Panc1 (cell line): ENCODE measurements around the gene RNASE11. TPM values are rescaled to one million over a fixed set of nuclear protein-coding genes. Genes with fewer than 3 reads are reported as not detected.

Experiments used
- ATAC-seq: fragments of 200-7000 bp; cut with Tn5 transposase; 2 replicates; pipeline ENCODE4 v1.9.1; 2020; ENCODE audit warnings: mild to moderate bottlenecking, moderate library complexity
- BruUV-seq: library from RNA; stranded (reverse); fragments of 400-500 nt; replicated peaks from 2 replicates; lab custom pipeline; 2021; lab: Mats Ljungman, UMichigan
- CTCF ChIA-PET: fragments of 300-600 bp; sonication (Branson Sonifier 250); formaldehyde crosslinking; loops from one replicate; lab custom pipeline; 2022; ENCODE audit warnings: antibody characterized with exemption; lab: Charles Lee
- POLR2A ChIA-PET: fragments of 300-600 bp; sonication (Branson Sonifier 250); formaldehyde crosslinking; loops from one replicate; lab custom pipeline; 2022; ENCODE audit warnings: antibody characterized with exemption; lab: Charles Lee
- DNase-seq: peaks from one replicate; pipeline ENCODE4 v3.0.0-alpha.2; 2010; ENCODE audit warnings: low read depth, low spot score
- H3K27ac ChIP-seq: 2 replicates; pipeline ENCODE4 v1.5.1; 2011; ENCODE audit warnings: mild to moderate bottlenecking, low read length, inconsistent platforms
- H3K27me3 ChIP-seq: fragments of 200-500 bp; sonication (Bioruptor generic); 2 replicates; pipeline ENCODE4 v1.6.0; 2014; ENCODE audit warnings: low read length, inconsistent platforms; ENCODE audit not compliant: control insufficient read depth, insufficient read depth
- H3K36me3 ChIP-seq: fragments of 200-500 bp; sonication (Bioruptor generic); 2 replicates; pipeline ENCODE4 v1.5.1; 2014; ENCODE audit warnings: inconsistent platforms, mild to moderate bottlenecking, low read length, moderate library complexity; ENCODE audit not compliant: control insufficient read depth, insufficient read depth
- H3K4me1 ChIP-seq: 2 replicates; pipeline ENCODE4 v1.5.1; 2011; ENCODE audit warnings: inconsistent platforms, mild to moderate bottlenecking, low read length, moderate library complexity; ENCODE audit not compliant: control insufficient read depth, insufficient read depth
- H3K4me3 ChIP-seq, 2 experiments: 2 replicates each; pipeline ENCODE4 v1.5.1; 2011 to 2012; ENCODE audit warnings: low read depth in 2 of 2, low read length in 2 of 2, mild to moderate bottlenecking in 2 of 2, inconsistent platforms in 1 of 2, moderate library complexity in 1 of 2
- H3K9me3 ChIP-seq: fragments of 200-500 bp; sonication (Bioruptor generic); 2 replicates; pipeline ENCODE4 v1.5.1; 2014; ENCODE audit warnings: low read depth, mild to moderate bottlenecking, inconsistent platforms, low read length, moderate library complexity; ENCODE audit not compliant: control insufficient read depth, insufficient read depth
- CTCF ChIP-seq: fragments of 450-650 bp; IDR thresholded peaks from 2 replicates; pipeline ENCODE4 v1.5.1; 2017; ENCODE audit warnings: mild to moderate bottlenecking
- POLR2AphosphoS5 ChIP-seq: IDR thresholded peaks from 2 replicates; pipeline ENCODE4 v1.6.1; 2012; ENCODE audit warnings: mild to moderate bottlenecking, low read depth, low read length, moderate library complexity
- REST ChIP-seq, 2 experiments: IDR thresholded peaks; 2 replicates each; pipeline ENCODE4 v1.6.1; 2011 to 2012; ENCODE audit warnings: low read depth in 2 of 2, control low read depth in 1 of 2, low read length in 1 of 2, mild to moderate bottlenecking in 1 of 2, moderate library complexity in 1 of 2; ENCODE audit not compliant: insufficient read depth in 1 of 2
- SIN3A ChIP-seq: IDR thresholded peaks from 2 replicates; pipeline ENCODE4 v1.6.1; 2012; ENCODE audit warnings: low read depth, mild to moderate bottlenecking, low read length, moderate library complexity, borderline replicate concordance; ENCODE audit not compliant: insufficient read depth
- TCF7L2 ChIP-seq: IDR thresholded peaks from 2 replicates; pipeline ENCODE4 v1.6.1; 2011; ENCODE audit warnings: mild to moderate bottlenecking, low read depth, low read length, inconsistent platforms
- in situ Hi-C: cut with HindIII; loops from 2 replicates; pipeline ENCODE4 v1.10.0; 2016; ENCODE audit warnings: low sequenced_read_pairs, low pct_unique_long_range_greater_than_20kb
- intact Hi-C: fragments of 100-400 bp; cut with micrococcal nuclease; formaldehyde crosslinking; loops from one replicate; pipeline ENCODE4 v1.10.0; 2022; ENCODE audit not compliant: unreplicated experiment
- total RNA-seq: library from RNA; stranded (reverse); gene quantifications from one replicate; pipeline ENCODE4 v1.2.1, GENCODE V29; 2021; ENCODE audit not compliant: unreplicated experiment

The RNASE11 gene
- total RNA-seq, 1 experiment from 2014 or later, result not detected

DNA sequence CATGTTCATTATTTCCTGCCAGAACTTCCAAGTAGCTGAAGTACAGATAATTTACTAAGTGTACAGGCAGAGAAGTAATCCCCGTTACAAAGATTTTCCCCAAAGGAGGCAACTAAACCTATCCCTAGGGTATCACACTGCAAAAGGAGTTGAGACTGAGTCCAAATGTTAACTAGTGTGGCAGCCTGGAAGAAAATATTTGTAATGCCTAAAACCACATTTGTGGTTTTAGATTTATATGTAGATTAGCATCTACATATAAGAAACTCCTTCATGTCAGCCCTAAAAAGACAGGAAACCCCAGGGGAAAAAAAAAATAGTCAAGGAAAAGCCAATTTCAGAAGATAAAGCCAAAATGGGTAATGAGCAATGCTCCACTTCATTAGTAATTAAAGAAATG lies 4.8 kb upstream of the RNASE11 start:
- ChIA-PET CTCF (no interaction called here), POLR2A (no interaction called here)
- H3K27me3 ChIP-seq, result no peaks in the 10 kb centered on the region
- intact Hi-C loops, result no loop called here
- no peak overlapping the region for H3K4me3 ChIP-seq
- TF ChIP-seq TCF7L2, result no peak
- TF ChIP-seq REST (IDR thresholded peaks at IDR 0.05; ENCODE audit: insufficient read depth in 1 of 2, low read depth in 2 of 2, low read length in 1 of 2), result no peak
- no peak for TF ChIP-seq SIN3A
- no peak for TF ChIP-seq CTCF
- TF ChIP-seq POLR2AphosphoS5, result no peak
- no peaks in the 10 kb centered on the region; the same call in 1 of the 2 replicates for H3K4me1 ChIP-seq
- no peaks in the 10 kb centered on the region for H3K36me3 ChIP-seq
- BruUV-seq, result no TSS peak
- no peaks in the 10 kb centered on the region for H3K9me3 ChIP-seq
- DNase-seq (no peak), ATAC-seq (no peak)
- H3K27ac ChIP-seq, result no peak overlapping the region
- in situ Hi-C loops, result no loop called here

DNA sequence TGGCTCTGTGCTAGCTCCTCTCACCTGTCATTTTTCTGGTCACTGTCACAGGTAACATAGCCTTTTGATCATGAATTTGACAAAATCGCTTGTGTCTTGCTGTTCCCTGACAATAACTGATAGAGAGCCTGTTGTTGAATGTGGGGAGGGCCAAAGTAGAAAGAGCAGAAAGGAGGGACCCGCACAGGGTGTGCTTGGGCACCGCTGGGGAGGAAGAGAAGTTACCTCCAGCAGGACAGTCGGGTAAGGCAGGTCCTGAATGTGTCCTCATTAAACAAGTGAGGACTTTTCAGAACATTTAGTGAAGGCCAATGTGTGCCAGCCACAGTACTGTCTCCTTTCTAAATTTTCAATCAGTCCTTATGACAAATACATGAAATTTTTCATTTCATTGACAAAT lies 3.4 kb upstream of the RNASE11 start, which contains the start of gene RNASE12:
Gene RNASE12, minus strand, starts transcription at position 142 of the 400 bp plus-strand sequence. CDS start 653 bp downstream, outside the sequence.
- POLR2A ChIA-PET, result no interaction called here

More for the DNA sequence above, 3.4 kb upstream of the RNASE11 start, which contains the start of gene RNASE12:
- Histone ChIP-seq H3K36me3 (no peaks in the 10 kb centered on the region), H3K4me1 (no peaks in the 10 kb centered on the region; the same call in 1 of the 2 replicates), H3K27ac (no peak within 1 kb of the TSS), H3K27me3 (no peaks in the 10 kb centered on the region; the same call in none of the 2 replicates), H3K4me3 (no peak within 1 kb of the TSS), H3K9me3 (no peaks in the 10 kb centered on the region)
- in situ Hi-C loops (no loop called here), intact Hi-C loops (no loop called here)
- no TSS peak for BruUV-seq
- ATAC-seq (no peak), DNase-seq (no peak)
- TF ChIP-seq TCF7L2 (no peak), REST (IDR thresholded peaks at IDR 0.05; ENCODE audit: insufficient read depth in 1 of 2, low read depth in 2 of 2, low read length in 1 of 2) (no peak), SIN3A (no peak), POLR2AphosphoS5 (no peak), CTCF (no peak)
- CTCF ChIA-PET, result no interaction called here
